ENCODE data around the gene PIKFYVE.

Gene PIKFYVE

GRCh38 chr2:208406474-208407451 is 140.7 kb downstream of the PIKFYVE start, which contains the start of gene PTH2R:
Gene PTH2R (plus strand): TSS chr2:208406792. CDS start chr2:208407044, 252 bp downstream.
- in situ Hi-C loops (cut with MboI; ENCODE audit: low sequenced_read_pairs) = no loop called here

GRCh38 chr2:208407667-208408066 is 141.6 kb downstream of the PIKFYVE start:
- in situ Hi-C loops (cut with MboI; ENCODE audit: low sequenced_read_pairs) = no loop called here
